Activated naive CD8-positive, alpha-beta T cell (primary cell): ENCODE data around the gene UGT1A6.

Experiments used
- H3K27ac Mint-ChIP-seq: one replicate; pipeline ENCODE4 v1.8.0; 2021; ENCODE audit warnings: mixed read lengths
- H3K27me3 Mint-ChIP-seq: one replicate; pipeline ENCODE4 v1.8.0; 2021; ENCODE audit warnings: mixed read lengths
- H3K36me3 Mint-ChIP-seq: one replicate; pipeline ENCODE4 v1.8.0; 2021; ENCODE audit warnings: mixed read lengths
- H3K4me1 Mint-ChIP-seq: one replicate; pipeline ENCODE4 v1.8.0; 2021; ENCODE audit warnings: low read depth, mixed read lengths
- H3K4me3 Mint-ChIP-seq: one replicate; pipeline ENCODE4 v1.8.0; 2021; ENCODE audit warnings: mild to moderate bottlenecking, mixed read lengths
- H3K9me3 Mint-ChIP-seq: one replicate; pipeline ENCODE4 v1.8.0; 2021; ENCODE audit warnings: low read depth, mixed read lengths

Gene UGT1A6

GRCh38 chr2:233803292-233803911 lies 110.7 kb downstream of the UGT1A6 start:
- Mint-ChIP-seq H3K4me1 (no peaks in the 10 kb centered on the region), H3K36me3 (no peaks in the 10 kb centered on the region), H3K4me3 (no peak overlapping the region), H3K27me3 (peaks cover 6% of the 10 kb centered on the region), H3K9me3 (no peaks in the 10 kb centered on the region), H3K27ac (no peak overlapping the region)

- peaks cover 6% of the 10 kb centered on the region for H3K27me3 Mint-ChIP-seq
Measured at GRCh38 chr2:233803994-233804393, 111.3 kb downstream of the UGT1A6 start.

GRCh38 chr2:233807215-233807865 lies 114.7 kb downstream of the UGT1A6 start:
- Mint-ChIP-seq H3K9me3 (no peaks in the 10 kb centered on the region), H3K4me1 (no peaks in the 10 kb centered on the region), H3K27ac (no peak overlapping the region), H3K36me3 (no peaks in the 10 kb centered on the region), H3K27me3 (peaks cover 7% of the 10 kb centered on the region), H3K4me3 (no peak overlapping the region)

More at GRCh38 chr2:233803994-233804393, 111.3 kb downstream of the UGT1A6 start:
- Mint-ChIP-seq H3K36me3 (no peaks in the 10 kb centered on the region), H3K27ac (no peak overlapping the region), H3K4me3 (no peak overlapping the region), H3K9me3 (no peaks in the 10 kb centered on the region), H3K4me1 (no peaks in the 10 kb centered on the region)

GRCh38 chr2:233807966-233808935 lies 115.6 kb downstream of the UGT1A6 start:
- H3K27ac Mint-ChIP-seq: no peak overlapping the region
- peaks cover 4% of the 10 kb centered on the region for H3K27me3 Mint-ChIP-seq
- H3K9me3 Mint-ChIP-seq: no peaks in the 10 kb centered on the region
- H3K4me1 Mint-ChIP-seq: no peaks in the 10 kb centered on the region
- no peaks in the 10 kb centered on the region for H3K36me3 Mint-ChIP-seq
- H3K4me3 Mint-ChIP-seq: no peak overlapping the region

GRCh38 chr2:233810385-233810784 lies 117.7 kb downstream of the UGT1A6 start:
- no peaks in the 10 kb centered on the region for H3K36me3 Mint-ChIP-seq
- H3K9me3 Mint-ChIP-seq: no peaks in the 10 kb centered on the region
- peaks cover 1% of the 10 kb centered on the region for H3K27me3 Mint-ChIP-seq
- H3K4me1 Mint-ChIP-seq: no peaks in the 10 kb centered on the region
- H3K27ac Mint-ChIP-seq: no peak overlapping the region
- H3K4me3 Mint-ChIP-seq: no peak overlapping the region

- Mint-ChIP-seq H3K9me3 (no peaks in the 10 kb centered on the region), H3K27ac (no peak overlapping the region), H3K36me3 (no peaks in the 10 kb centered on the region), H3K27me3 (peaks cover 1% of the 10 kb centered on the region), H3K4me3 (no peak overlapping the region), H3K4me1 (no peaks in the 10 kb centered on the region)
Measured at GRCh38 chr2:233811087-233811486, 118.4 kb downstream of the UGT1A6 start.

GRCh38 chr2:233811732-233812131 lies 119.0 kb downstream of the UGT1A6 start:
- Mint-ChIP-seq H3K9me3 (no peaks in the 10 kb centered on the region), H3K4me1 (no peaks in the 10 kb centered on the region), H3K27me3 (peaks cover 1% of the 10 kb centered on the region), H3K27ac (no peak overlapping the region), H3K36me3 (no peaks in the 10 kb centered on the region), H3K4me3 (no peak overlapping the region)

- peaks cover 2% of the 10 kb centered on the region for H3K4me1 Mint-ChIP-seq
- H3K27me3 Mint-ChIP-seq: peaks cover 3% of the 10 kb centered on the region
- H3K9me3 Mint-ChIP-seq: no peaks in the 10 kb centered on the region
- no peaks in the 10 kb centered on the region for H3K36me3 Mint-ChIP-seq
- no peak overlapping the region for H3K4me3 Mint-ChIP-seq
- H3K27ac Mint-ChIP-seq: no peak overlapping the region
Measured at GRCh38 chr2:233813236-233814055, 120.8 kb downstream of the UGT1A6 start.

- Mint-ChIP-seq H3K9me3 (no peaks in the 10 kb centered on the region), H3K36me3 (no peaks in the 10 kb centered on the region), H3K4me3 (no peak overlapping the region), H3K27me3 (peaks cover 3% of the 10 kb centered on the region), H3K27ac (no peak overlapping the region), H3K4me1 (peaks cover 2% of the 10 kb centered on the region)
Measured at GRCh38 chr2:233814056-233814835, 121.6 kb downstream of the UGT1A6 start.

GRCh38 chr2:233815861-233816260 lies 123.2 kb downstream of the UGT1A6 start:
- Mint-ChIP-seq H3K27me3 (peaks cover 2% of the 10 kb centered on the region), H3K36me3 (no peaks in the 10 kb centered on the region), H3K4me3 (no peak overlapping the region), H3K27ac (no peak overlapping the region), H3K4me1 (peaks cover 2% of the 10 kb centered on the region), H3K9me3 (no peaks in the 10 kb centered on the region)

GRCh38 chr2:233816334-233816733 lies 123.6 kb downstream of the UGT1A6 start:
- Mint-ChIP-seq H3K4me1 (peaks cover 2% of the 10 kb centered on the region), H3K9me3 (no peaks in the 10 kb centered on the region), H3K36me3 (no peaks in the 10 kb centered on the region), H3K27ac (no peak overlapping the region), H3K4me3 (no peak overlapping the region), H3K27me3 (peaks cover 2% of the 10 kb centered on the region)

GRCh38 chr2:233816771-233817170 lies 124.1 kb downstream of the UGT1A6 start:
- H3K4me3 Mint-ChIP-seq: no peak overlapping the region
- H3K36me3 Mint-ChIP-seq: no peaks in the 10 kb centered on the region
- H3K27ac Mint-ChIP-seq: no peak overlapping the region
- H3K4me1 Mint-ChIP-seq: peaks cover 2% of the 10 kb centered on the region
- no peaks in the 10 kb centered on the region for H3K9me3 Mint-ChIP-seq
- peaks cover 2% of the 10 kb centered on the region for H3K27me3 Mint-ChIP-seq

- H3K4me1 Mint-ChIP-seq: peaks cover 2% of the 10 kb centered on the region
- H3K27ac Mint-ChIP-seq: no peak overlapping the region
- no peaks in the 10 kb centered on the region for H3K36me3 Mint-ChIP-seq
- H3K27me3 Mint-ChIP-seq: peaks cover 2% of the 10 kb centered on the region
- no peak overlapping the region for H3K4me3 Mint-ChIP-seq
- H3K9me3 Mint-ChIP-seq: no peaks in the 10 kb centered on the region
Measured at GRCh38 chr2:233817361-233817911, 124.7 kb downstream of the UGT1A6 start.
